GM19467 (cell line): ENCODE measurements around the gene TNIK.
"Not testable (repeated sequence)": the region's sequence is repeated elsewhere in the genome, so short reads cannot be mapped to it uniquely, and the experiment has no call there.

ENCODE experiments used
- ATAC-seq: cut with Tn5 transposase; IDR thresholded peaks from one replicate; pipeline ENCODE4 v1.9.1; 2021; ENCODE audit warnings: mild to moderate bottlenecking, moderate library complexity; ENCODE audit not compliant: unreplicated experiment

The TNIK gene

DNA sequence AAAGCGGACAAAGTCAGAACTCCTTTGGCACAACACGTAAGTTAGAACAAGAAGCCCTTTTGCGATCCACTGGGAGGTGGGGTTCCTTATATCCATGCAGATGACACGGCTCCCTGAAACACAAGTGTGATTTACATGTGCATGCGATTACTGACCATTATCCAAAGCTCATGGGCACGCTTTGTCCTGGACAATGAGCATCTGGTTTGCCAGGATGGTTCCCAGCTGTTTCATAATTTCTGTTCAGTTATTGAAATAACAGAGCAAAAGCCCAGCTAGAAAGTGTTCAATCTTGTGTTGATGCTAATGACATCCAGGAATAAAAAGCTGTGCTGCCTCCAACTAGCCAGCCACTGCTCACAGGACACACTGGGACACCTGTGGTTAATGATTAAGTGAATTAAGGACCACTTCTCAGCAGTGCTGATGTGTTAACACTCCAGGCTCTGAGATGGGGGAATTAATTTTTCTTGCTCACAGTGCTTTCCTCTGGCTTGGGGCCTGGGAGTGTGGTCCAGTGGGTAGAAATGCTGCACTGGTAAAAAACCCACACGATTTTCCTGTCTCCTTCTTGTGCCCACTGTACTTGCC, 310.6 kb downstream of the TNIK start:
- ATAC-seq = no peak

DNA sequence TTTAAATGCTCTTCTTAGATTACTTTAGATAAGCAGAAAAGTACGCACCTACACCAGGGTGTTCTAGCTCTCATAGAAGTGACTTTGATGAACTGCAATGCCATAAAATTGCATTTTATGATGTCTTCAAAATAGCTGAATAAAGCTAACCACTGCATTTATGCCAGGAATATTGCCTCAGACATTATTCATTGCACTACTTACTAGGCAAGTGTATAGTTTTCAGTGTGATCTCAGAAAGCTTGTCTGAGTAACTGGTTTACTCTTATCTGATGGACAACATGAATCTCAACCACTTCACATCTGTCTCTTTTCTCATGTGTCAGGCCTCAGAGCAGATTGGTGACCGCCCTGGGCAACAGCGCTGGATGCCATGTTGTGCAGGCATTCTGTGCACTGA, 314.4 kb downstream of the TNIK start:
- ATAC-seq = no peak

DNA sequence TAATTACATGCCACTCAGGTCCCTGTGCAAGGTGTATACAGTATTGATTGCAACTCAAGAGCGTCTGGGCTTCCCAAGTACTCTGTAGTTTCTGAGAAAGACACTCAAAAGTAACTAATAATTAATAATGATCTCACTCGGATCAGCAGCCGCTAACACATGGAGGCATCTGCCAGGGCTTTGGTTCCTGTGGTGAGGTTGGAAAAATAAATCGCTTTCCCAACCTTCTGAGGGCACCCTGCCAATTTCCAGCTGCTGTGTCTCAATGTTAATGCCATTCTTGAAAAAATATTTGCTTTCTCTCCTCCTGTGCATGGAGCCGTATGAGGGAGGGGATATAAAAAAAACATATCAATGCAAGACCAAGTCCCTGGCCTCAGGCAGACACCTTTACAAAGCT, 317.2 kb downstream of the TNIK start:
- ATAC-seq = no peak

DNA sequence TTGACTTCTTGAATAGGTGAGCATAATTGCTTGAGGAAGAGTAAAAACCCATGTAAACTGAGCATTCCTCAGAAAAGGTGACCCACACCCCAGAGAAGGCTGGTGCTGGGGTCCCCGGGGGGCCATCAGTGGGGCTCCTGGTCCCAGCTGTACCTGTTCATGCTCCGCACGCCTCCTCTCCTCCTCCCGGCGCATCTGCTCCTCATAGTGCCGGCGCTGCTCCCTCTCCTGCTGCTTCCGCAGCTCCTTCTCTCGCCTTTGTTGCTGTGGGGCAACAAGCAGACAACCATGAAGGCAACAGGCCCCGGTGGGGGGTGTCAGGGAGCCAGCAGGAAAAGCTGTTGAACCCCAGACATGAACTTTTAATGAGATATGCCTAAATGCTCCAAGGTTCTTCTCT, 320.0 kb downstream of the TNIK start:
- ATAC-seq = no peak

DNA sequence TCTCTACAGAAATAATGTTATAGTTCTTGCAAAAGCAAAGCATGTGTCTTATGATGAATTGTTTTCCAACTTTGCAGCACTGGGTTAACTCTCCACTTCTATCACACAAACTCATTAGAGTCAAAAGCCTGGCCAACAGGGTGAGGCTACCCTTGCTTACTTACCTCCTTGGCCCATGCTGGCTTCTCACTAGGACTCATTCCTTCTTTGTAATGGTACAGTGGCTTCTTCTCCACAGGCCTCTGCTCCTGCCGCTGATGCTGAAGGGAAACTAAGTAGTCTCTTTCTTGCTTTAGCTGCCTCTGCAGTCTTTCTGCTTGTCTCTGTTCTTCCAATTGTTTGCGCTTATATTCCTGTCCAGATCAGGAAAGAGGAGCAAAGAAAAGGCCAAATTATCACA, 322.2 kb downstream of the TNIK start:
- ATAC-seq = no peak

DNA sequence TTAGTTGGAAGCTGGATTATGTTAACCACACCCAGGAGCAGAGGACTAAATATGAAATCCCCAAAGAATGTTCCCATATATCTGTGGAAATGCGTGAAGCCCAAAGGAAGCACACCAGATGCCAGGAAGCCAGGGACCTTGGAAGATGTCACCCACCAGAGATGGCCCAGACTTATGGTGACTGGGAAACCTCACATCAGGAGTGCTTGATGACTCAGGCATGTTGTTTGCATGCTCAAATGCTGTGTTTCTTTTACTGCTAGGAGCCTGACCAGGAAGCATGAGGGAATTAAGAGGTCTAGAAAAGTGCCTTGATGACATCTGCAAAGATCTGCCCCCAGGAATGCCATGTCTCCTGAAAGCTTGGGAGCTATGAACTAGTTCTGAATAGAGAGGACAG, 324.7 kb downstream of the TNIK start:
- ATAC-seq = no peak

DNA sequence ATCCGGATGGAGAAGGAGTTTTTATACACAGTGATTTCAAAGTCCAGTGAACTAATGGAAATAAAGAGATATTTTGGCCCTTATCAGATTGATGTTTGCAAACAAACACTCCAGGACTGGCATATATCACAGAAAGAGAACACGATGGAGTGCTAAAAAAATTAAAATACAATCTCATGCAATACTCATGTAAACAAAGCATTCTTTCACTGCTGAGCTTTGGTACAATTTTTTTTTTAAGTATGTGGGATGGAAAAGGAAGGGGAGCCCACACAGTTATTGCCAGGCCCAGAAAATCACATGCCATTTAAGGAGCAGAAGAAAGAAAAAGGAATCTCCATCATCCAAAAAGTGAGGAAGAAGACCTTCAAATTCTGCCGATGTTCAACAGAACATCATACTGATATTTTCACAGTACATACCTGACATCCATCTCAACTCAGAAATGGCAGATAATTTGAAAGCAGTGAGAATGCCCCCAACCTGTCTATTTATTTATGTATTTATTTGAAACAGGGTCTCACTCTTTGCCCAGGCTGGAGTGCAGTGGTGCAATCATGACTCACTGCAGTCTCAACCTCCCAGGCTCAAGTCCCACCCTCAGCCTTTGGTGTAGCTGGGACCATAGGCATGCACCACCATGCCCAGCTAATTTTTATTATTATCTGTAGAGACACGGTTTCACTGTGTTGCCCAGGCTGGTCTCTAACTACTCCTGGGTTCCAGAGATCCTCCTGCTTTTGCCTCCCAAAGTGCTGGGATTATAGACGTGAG, 326.2 kb downstream of the TNIK start:
- no peak for ATAC-seq

DNA sequence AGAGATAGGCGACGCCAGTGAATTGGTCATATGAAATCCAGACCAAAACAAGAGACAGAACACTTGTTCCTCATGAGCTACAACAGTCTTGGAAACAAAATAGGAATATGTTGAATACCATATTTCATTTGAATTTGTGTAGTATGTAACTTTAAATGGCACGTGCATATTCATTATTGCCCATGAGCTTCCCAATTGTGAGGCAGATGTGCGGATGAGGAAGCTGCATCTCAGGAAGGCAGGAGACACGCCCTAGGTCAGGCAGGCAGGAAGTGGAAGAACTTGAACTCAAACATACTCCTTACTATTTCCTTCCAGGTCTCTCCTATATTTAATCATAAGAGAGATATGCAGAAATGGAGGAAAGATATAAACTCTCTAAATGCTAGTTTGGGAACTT, 326.9 kb downstream of the TNIK start:
- ATAC-seq = no peak

DNA sequence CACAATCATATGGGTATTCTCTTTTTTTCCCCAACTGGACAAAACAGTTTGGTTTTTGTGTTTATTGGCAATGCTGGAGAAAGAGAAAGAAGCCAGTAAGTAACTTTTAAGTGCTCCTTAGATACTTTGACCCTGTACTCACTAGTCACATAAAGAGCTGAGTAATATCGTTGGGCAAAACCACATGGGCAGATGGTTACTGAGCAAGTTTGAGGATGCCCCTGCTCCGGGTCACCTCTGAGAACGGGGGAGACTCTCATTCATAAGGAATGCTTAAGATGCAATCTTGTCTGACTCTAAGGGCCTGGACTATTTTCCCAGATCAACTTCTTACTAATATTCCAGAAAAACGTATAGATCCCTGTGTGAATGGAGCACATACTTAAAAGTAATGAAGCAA, 327.3 kb downstream of the TNIK start:
- ATAC-seq = no peak

DNA sequence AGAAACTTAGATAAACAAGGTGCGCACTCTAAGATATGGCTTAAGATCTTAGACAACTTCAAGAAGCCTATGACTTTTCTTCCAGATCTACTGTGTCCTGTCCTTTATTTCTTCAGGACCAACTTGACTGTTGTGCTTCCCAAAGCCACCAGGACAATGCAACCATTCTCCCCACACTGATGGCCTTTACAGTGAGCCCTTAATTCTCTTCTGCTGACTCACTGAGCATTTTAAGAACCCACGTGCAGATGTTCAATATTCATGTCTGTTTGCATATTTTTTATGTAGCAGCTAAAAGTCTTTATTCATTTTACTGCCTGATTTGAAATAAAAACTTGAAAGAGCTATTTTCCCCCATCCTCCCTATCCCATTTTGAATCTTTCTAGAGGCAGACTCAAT, 330.4 kb downstream of the TNIK start:
- no peak for ATAC-seq

DNA sequence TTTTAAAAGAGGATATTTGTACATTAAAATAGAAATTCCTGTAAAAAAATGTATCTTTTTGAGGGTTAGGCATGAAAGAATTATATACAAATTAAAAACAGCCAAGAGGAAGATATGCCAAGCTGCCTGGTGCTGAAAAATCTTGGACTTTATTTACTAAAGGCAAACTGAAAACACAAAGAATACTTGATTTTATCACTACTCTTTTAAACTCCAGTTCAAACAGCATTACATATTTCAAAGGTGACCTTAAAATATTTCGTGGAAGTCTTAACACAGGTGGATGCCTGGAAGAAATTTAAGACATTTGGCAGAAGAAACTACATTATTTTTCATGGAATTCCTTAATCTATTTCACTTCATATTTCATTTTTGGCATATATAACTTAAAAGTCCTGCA, 332.6 kb downstream of the TNIK start:
- no peak for ATAC-seq

DNA sequence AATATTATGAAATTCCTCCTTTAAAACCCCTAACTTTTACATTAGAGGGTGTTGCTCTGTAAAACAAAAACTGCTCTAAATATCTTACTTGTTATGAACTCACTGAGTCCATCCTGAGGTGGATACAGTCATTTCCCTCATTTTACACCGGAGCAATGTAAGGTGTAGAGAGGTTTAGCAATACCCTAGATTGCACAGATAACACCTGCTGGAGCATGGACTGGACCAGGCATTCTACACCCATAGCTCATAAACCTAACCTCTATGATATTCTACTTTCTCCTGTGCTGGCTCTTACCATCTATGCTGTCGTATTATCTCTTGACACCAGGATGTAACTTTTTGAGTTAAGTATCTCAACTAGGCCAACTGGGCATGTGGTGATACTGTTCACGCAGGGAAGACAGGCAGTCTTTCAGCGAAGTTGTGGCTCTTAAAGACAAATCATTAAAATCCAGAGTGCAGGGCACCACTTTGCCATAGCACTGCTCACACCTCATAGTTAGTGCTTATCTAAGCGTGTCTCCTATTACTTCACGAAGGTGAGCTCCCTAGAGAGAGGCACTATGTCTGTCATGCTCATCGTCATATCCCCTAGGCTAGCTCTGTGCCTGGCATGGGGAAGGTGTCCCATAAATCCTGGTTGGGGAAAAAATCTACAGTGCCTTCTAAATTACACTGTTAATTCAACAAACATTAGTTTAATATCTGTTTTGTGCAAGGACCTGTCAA, 333.6 kb downstream of the TNIK start:
- no peak for ATAC-seq

DNA sequence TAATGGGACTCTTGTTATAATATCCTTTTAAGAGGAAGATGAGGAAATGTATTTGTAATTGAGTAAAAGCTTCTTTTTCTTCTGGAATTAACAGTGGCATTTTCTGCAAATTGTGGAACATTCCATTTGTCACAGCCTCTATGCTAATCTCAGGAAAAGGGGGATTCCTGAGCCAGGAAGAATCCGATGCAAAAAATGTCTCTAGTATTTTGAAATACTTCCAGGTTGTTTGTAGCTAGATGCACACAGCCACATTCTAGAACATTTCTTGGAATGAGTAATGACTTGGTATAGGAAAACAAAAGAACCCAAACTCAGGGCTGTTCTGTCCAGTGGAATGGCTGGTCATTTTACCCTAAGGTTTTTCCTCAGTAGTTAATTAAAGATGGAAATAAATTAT, 335.2 kb downstream of the TNIK start:
- ATAC-seq = no peak

DNA sequence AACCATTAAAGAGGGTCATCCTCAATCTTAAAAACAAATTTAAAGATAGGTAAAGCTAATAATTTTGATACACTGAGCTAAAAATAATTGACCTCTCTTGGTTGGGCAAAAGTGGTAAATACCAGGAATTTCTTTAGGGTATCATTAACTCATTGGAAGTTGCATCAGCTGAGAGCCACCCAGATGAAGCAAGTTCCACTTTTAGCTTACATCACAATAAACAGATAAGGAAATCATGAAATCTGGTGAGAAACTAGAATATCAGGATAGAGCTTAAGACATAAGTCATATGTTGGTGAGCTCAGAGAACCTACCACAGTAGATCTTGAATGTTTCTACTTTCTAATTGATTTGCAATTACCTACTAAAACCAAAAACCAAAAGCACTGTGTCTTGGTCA, 336.3 kb downstream of the TNIK start:
- no peak for ATAC-seq

DNA sequence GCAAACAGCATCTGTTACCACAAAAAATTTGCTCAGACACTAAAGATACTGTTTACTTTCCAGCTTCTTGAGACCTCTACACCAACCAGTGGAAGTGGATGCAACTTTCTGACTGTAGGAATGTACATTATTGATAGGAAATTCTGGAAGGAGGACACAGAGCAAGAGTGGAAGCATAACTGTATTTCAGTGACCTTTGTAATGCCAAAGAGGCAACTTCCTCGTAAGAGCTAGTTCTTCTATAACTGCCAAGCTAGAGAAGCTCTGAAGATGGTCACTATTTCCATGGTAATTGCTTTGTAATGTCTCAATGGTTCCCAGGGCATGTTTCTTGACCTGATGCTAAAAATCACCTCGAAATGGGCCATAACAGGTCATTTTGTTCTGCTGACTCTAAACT, 337.3 kb downstream of the TNIK start:
- no peak for ATAC-seq

DNA sequence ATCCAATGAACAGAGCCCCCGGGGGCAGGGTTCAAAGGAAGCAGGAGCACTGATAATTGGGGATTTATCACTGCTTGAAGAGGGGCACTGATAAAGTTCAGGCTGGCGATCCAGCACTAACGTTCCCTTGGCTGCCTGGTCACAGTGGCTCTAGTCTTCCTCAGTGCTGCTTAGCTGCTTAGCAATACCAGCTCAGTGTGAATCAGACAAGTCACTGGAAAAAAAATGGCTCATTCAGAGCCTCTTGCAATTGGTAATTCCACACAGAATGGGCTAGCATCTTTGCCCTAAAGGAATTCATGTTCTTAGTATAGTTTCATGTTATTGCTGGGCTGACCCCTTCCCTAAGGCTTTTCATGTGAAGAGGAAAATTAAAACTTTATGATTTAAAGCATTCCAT, 338.0 kb downstream of the TNIK start:
- ATAC-seq = no peak

DNA sequence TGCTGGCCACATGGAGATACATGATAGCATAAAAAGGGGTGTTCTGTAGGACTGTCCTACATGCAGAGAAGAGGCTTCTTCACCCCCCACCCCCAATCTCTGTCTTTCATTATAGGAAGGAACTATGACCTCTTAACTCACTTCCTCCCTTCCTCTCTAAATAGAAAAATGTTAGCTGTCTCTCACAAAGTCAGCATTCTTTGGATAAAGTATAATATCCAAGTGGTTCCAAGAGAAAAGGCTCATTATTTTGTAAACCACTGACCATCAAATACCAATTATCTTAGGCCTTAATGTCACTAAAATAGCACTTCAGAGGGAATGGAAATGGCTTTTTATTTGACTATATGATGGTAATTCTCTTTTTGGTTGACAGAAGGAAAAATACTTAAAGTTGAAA, 338.4 kb downstream of the TNIK start:
- ATAC-seq = no peak

DNA sequence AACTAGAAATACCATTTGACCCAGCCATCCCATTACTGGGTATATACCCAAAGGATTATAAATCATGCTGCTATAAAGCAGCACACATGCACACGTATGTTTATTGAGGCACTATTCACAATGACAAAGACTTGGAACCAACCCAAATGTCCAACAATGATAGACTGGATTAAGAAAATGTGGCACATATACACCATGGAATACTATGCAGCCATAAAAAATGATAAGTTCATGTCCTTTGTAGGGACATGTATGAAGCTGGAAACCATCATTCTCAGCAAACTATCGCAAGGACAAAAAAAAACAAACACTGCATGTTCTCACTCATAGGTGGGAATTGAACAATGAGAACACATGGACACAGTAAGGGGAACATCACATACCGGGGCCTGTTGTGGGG, 340.8 kb downstream of the TNIK start:
- not testable (repeated sequence) for ATAC-seq

DNA sequence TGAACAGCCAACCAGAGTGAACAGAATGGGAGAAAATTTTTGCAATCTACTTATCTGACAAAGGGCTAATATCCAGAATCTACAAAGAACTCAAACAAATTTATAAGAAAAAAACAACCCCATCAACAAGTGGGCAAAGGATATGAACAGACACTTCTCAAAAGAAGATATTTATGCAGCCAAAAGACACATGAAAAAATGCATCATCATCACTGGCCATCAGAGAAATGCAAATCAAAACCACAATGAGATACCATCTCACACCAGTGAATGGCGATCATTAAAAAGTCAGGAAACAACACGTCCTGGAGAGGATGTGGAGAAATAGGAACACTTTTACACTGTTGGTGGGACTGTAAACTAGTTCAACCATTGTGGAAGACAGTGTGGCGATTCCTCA, 341.2 kb downstream of the TNIK start:
- not testable (repeated sequence) for ATAC-seq

DNA sequence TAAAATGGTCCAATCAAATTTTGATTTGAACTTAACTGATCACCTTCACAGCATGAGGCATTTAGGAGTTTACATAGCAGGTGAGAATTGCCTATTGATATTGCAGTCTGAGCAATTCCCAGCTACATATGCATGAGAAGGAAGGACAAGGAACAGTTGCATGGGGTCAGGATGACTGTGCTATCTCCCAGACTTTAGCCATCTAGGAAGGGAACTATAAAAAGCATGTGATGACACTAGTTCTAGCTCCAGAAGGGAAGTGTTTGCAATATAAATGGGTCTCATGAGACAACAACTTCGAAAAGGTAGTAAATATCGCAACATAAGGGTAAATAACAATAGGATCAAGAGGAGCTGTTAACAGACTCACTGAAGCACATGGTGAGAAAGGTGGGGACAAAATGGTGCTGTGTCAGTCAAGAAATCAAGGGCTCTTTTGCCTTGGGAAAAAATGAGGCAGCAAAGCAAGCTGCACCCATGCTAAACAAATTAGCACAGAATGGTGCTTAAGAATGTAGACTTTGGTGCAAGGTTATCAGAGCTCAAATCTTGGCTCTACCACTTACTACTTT, 343.3 kb downstream of the TNIK start:
- no peak for ATAC-seq

DNA sequence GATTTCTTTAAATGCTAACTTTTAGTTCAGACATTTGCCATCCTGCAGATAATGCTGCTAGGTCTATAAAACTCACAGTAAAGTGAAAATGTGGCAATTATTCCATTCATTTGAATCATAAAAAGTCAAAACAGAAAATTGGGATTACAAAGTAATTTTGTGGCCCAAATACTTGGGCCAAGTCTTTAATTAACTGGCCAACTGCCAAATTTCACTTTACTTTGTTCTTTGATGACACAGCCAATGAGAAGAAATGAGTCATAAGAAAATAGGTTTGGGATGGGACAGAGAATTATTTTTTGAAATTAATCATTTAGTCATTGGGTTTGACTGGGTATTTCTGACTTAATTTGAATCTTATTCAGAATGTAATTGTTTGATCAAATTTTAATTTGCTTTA, 343.8 kb downstream of the TNIK start:
- ATAC-seq = no peak

DNA sequence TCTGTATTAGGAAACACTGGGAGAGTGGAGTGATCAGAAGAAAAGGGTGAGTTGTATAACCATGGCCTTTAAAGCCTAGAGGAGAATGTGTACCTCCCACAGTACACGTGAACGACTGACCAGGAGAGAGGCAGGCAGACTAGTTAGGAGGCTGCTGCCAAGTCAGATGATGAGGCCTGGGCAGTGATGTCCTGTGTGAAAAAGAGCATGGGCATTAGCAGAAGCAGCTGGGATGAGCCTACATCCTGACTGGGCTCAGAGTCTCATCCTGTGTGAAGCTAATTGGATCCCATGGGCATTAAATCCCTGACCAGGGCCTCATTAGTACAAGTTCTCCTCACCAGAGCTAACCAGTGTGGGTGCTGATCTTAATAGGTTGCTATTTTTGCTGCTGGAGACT, 344.5 kb downstream of the TNIK start:
- ATAC-seq = no peak
